NB4 (cell line): ENCODE data around the gene CDK14.

Experiments
- DNase-seq: peaks from one replicate; pipeline ENCODE4 v3.0.0; 2010; ENCODE audit warnings: low read depth
- H3K4me3 ChIP-seq: one replicate; pipeline ENCODE4 v1.5.1; 2011; ENCODE audit warnings: mild to moderate bottlenecking, low read depth, low read length, moderate library complexity
- MYC ChIP-seq: IDR thresholded peaks from 2 replicates; pipeline ENCODE4 v1.6.1; 2011; ENCODE audit warnings: low read depth, low read length
- POLR2A ChIP-seq: IDR thresholded peaks from 2 replicates; pipeline ENCODE4 v1.6.1; 2011; ENCODE audit warnings: mild to moderate bottlenecking; ENCODE audit not compliant: insufficient read length; ENCODE audit errors: extremely low read depth
- TF ChIP-seq, protein P1 (sequence below): IDR thresholded peaks from one replicate; pipeline ENCODE4 v1.5.1; 2012; ENCODE audit warnings: low read depth, low read length
- TF ChIP-seq, protein P2 (sequence below): IDR thresholded peaks from 2 replicates; pipeline ENCODE4 v1.6.1; 2011; ENCODE audit warnings: low read depth, low read length

CDK14 gene

DNA sequence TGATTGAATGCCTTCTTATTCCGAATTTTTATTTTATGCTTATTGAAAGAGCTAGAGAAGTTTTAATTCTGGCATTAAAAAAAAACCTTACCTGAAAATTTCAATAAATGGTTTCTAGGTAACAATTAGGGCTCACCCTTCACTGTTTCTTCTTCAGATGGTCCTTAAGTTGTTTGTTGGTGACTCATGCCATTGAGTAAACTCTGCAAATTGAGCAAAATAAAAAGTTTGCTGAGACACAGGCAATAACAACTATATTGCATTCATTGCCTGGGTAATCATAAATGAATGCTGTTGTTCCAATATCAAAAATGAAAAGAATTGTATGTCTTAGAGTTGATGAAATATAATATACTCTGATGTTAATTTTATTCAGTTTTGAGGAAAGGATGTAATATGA, 300.3 kb downstream of the CDK14 start:
- no peak overlapping the region for H3K4me3 ChIP-seq
- TF ChIP-seq POLR2A, result no peak
- no peak for DNase-seq

- no peak overlapping the region for H3K4me3 ChIP-seq
- TF ChIP-seq, protein P1, sequence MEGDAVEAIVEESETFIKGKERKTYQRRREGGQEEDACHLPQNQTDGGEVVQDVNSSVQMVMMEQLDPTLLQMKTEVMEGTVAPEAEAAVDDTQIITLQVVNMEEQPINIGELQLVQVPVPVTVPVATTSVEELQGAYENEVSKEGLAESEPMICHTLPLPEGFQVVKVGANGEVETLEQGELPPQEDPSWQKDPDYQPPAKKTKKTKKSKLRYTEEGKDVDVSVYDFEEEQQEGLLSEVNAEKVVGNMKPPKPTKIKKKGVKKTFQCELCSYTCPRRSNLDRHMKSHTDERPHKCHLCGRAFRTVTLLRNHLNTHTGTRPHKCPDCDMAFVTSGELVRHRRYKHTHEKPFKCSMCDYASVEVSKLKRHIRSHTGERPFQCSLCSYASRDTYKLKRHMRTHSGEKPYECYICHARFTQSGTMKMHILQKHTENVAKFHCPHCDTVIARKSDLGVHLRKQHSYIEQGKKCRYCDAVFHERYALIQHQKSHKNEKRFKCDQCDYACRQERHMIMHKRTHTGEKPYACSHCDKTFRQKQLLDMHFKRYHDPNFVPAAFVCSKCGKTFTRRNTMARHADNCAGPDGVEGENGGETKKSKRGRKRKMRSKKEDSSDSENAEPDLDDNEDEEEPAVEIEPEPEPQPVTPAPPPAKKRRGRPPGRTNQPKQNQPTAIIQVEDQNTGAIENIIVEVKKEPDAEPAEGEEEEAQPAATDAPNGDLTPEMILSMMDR, result no peak
- no peak for TF ChIP-seq POLR2A
- TF ChIP-seq, protein P2, sequence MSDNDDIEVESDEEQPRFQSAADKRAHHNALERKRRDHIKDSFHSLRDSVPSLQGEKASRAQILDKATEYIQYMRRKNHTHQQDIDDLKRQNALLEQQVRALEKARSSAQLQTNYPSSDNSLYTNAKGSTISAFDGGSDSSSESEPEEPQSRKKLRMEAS, result no peak
- TF ChIP-seq MYC, result no peak
- no peak for DNase-seq
Measured at GRCh38 chr7:90897961-90898469, 301.9 kb downstream of the CDK14 start.

GRCh38 chr7:90900628-90901356, 304.7 kb downstream of the CDK14 start:
- DNase-seq, result no peak
- TF ChIP-seq, protein P1, result no peak
- TF ChIP-seq, protein P2, result no peak
- no peak for TF ChIP-seq MYC
- no peak for TF ChIP-seq POLR2A
- no peak overlapping the region for H3K4me3 ChIP-seq

- no peak for DNase-seq
- TF ChIP-seq, protein P1, result no peak
- TF ChIP-seq POLR2A (no peak), MYC (no peak)
- TF ChIP-seq, protein P2, result no peak
- no peak overlapping the region for H3K4me3 ChIP-seq
Measured at GRCh38 chr7:90903841-90904240, 307.7 kb downstream of the CDK14 start.

DNA sequence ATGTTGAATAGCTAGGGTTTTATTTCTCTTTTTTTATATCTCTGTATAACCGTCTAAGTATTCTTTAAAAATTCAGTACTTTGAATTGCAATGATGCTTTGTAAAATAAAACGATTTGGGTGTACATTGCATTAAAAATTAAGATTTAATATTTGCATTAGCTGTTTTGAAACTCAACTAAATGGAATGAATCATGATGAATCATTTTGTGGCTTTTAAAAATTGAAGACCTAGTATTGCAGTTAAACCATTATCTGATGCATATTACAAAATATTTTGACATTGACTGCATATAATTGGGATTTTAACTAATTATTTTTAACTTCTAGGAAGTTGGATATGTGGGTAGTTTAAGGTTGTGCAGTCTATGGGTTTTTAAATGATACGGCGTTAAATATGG, 314.0 kb downstream of the CDK14 start:
- TF ChIP-seq, protein P2, result no peak
- TF ChIP-seq POLR2A (no peak), MYC (no peak)
- TF ChIP-seq, protein P1, result no peak
- H3K4me3 ChIP-seq, result no peak overlapping the region
- no peak for DNase-seq

GRCh38 chr7:90916319-90916718, 320.2 kb downstream of the CDK14 start:
- no peak for DNase-seq
- H3K4me3 ChIP-seq, result no peak overlapping the region
- TF ChIP-seq POLR2A (no peak), MYC (no peak)
- TF ChIP-seq, protein P2, result no peak
- TF ChIP-seq, protein P1, result no peak
